ENCODE data around the gene HIPK2. TPM values are rescaled to one million over a fixed set of nuclear protein-coding genes. Genes with fewer than 3 reads are reported as not detected.

Gene HIPK2
- total and polyA plus RNA-seq, 2 experiments from 2014 or later, result 7.3 to 16.9 TPM

GRCh38 chr7:139666501-139666900, 111.3 kb downstream of the HIPK2 start:
- no peak overlapping the region for H3K27ac ChIP-seq (ENCODE audit: low read depth)
- H3K36me3 ChIP-seq (ENCODE audit: insufficient read depth), result no peaks in the 10 kb centered on the region
- H4K20me1 ChIP-seq (replicated peaks; ENCODE audit: insufficient read depth), result no peaks in the 10 kb centered on the region; the same call in 1 of the 2 replicates

More at GRCh38 chr7:139666501-139666900, 111.3 kb downstream of the HIPK2 start:
- Histone ChIP-seq H3K4me3 (no peak overlapping the region), H3K79me2 (replicated peaks; ENCODE audit: insufficient read depth) (no peaks in the 10 kb centered on the region), H3F3A (replicated peaks; ENCODE audit: low read depth) (no peaks in the 10 kb centered on the region), H3K4me2 (no peak overlapping the region), H2AFZ (no peak overlapping the region), H3K27me3 (ENCODE audit: insufficient read depth) (no peaks in the 10 kb centered on the region), H3K9me2 (ENCODE audit: insufficient read depth) (0 out of 2 replicates have a peak, but pooled peaks cover 5% of the 10 kb centered on the region), H3K4me1 (ENCODE audit: insufficient read depth) (peaks cover 4% of the 10 kb centered on the region; the same call in 1 of the 2 replicates)
- DNase-seq (ENCODE audit: low spot score), result no peak
- Mint-ChIP-seq H3K9me3 (peaks cover 2% of the 10 kb centered on the region; the same call in 1 of the 3 replicates), H3K27ac (no peak overlapping the region), H3K4me1 (peaks cover 5% of the 10 kb centered on the region), H3K27me3 (ENCODE audit: insufficient read depth, low read depth, poor library complexity) (peaks cover 10% of the 10 kb centered on the region), H3K4me3 (no peak overlapping the region), H3K36me3 (ENCODE audit: low read depth) (no peaks in the 10 kb centered on the region)
- ATAC-seq, result no peak
- TF ChIP-seq, protein P1, sequence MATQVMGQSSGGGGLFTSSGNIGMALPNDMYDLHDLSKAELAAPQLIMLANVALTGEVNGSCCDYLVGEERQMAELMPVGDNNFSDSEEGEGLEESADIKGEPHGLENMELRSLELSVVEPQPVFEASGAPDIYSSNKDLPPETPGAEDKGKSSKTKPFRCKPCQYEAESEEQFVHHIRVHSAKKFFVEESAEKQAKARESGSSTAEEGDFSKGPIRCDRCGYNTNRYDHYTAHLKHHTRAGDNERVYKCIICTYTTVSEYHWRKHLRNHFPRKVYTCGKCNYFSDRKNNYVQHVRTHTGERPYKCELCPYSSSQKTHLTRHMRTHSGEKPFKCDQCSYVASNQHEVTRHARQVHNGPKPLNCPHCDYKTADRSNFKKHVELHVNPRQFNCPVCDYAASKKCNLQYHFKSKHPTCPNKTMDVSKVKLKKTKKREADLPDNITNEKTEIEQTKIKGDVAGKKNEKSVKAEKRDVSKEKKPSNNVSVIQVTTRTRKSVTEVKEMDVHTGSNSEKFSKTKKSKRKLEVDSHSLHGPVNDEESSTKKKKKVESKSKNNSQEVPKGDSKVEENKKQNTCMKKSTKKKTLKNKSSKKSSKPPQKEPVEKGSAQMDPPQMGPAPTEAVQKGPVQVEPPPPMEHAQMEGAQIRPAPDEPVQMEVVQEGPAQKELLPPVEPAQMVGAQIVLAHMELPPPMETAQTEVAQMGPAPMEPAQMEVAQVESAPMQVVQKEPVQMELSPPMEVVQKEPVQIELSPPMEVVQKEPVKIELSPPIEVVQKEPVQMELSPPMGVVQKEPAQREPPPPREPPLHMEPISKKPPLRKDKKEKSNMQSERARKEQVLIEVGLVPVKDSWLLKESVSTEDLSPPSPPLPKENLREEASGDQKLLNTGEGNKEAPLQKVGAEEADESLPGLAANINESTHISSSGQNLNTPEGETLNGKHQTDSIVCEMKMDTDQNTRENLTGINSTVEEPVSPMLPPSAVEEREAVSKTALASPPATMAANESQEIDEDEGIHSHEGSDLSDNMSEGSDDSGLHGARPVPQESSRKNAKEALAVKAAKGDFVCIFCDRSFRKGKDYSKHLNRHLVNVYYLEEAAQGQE (IDR thresholded peaks at IDR 0.05; ENCODE audit: unreplicated experiment), result no peak
- TF ChIP-seq, protein P2, sequence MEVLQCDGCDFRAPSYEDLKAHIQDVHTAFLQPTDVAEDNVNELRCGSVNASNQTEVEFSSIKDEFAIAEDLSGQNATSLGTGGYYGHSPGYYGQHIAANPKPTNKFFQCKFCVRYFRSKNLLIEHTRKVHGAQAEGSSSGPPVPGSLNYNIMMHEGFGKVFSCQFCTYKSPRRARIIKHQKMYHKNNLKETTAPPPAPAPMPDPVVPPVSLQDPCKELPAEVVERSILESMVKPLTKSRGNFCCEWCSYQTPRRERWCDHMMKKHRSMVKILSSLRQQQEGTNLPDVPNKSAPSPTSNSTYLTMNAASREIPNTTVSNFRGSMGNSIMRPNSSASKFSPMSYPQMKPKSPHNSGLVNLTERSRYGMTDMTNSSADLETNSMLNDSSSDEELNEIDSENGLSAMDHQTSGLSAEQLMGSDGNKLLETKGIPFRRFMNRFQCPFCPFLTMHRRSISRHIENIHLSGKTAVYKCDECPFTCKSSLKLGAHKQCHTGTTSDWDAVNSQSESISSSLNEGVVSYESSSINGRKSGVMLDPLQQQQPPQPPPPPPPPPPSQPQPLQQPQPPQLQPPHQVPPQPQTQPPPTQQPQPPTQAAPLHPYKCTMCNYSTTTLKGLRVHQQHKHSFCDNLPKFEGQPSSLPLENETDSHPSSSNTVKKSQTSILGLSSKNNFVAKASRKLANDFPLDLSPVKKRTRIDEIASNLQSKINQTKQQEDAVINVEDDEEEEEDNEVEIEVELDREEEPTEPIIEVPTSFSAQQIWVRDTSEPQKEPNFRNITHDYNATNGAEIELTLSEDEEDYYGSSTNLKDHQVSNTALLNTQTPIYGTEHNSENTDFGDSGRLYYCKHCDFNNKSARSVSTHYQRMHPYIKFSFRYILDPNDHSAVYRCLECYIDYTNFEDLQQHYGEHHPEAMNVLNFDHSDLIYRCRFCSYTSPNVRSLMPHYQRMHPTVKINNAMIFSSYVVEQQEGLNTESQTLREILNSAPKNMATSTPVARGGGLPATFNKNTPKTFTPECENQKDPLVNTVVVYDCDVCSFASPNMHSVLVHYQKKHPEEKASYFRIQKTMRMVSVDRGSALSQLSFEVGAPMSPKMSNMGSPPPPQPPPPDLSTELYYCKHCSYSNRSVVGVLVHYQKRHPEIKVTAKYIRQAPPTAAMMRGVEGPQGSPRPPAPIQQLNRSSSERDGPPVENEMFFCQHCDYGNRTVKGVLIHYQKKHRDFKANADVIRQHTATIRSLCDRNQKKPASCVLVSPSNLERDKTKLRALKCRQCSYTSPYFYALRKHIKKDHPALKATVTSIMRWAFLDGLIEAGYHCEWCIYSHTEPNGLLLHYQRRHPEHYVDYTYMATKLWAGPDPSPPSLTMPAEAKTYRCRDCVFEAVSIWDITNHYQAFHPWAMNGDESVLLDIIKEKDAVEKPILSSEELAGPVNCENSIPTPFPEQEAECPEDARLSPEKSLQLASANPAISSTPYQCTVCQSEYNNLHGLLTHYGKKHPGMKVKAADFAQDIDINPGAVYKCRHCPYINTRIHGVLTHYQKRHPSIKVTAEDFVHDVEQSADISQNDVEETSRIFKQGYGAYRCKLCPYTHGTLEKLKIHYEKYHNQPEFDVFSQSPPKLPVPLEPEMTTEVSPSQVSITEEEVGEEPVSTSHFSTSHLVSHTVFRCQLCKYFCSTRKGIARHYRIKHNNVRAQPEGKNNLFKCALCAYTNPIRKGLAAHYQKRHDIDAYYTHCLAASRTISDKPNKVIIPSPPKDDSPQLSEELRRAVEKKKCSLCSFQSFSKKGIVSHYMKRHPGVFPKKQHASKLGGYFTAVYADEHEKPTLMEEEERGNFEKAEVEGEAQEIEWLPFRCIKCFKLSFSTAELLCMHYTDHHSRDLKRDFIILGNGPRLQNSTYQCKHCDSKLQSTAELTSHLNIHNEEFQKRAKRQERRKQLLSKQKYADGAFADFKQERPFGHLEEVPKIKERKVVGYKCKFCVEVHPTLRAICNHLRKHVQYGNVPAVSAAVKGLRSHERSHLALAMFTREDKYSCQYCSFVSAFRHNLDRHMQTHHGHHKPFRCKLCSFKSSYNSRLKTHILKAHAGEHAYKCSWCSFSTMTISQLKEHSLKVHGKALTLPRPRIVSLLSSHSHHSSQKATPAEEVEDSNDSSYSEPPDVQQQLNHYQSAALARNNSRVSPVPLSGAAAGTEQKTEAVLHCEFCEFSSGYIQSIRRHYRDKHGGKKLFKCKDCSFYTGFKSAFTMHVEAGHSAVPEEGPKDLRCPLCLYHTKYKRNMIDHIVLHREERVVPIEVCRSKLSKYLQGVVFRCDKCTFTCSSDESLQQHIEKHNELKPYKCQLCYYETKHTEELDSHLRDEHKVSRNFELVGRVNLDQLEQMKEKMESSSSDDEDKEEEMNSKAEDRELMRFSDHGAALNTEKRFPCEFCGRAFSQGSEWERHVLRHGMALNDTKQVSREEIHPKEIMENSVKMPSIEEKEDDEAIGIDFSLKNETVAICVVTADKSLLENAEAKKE (CRISPR knock-in tag; IDR thresholded peaks at IDR 0.05), result no peak
- no peak for TF ChIP-seq ZNF114 (CRISPR knock-in tag; IDR thresholded peaks at IDR 0.05)
- TF ChIP-seq JUNB (IDR thresholded peaks at IDR 0.05; ENCODE audit: unreplicated experiment), result no peak
- TF ChIP-seq POLR2AphosphoS5 (IDR thresholded peaks at IDR 0.05; ENCODE audit: low read depth), result no peak
- TF ChIP-seq STAT1 (IDR thresholded peaks at IDR 0.05; ENCODE audit: unreplicated experiment), result no peak
- TF ChIP-seq, protein P3, sequence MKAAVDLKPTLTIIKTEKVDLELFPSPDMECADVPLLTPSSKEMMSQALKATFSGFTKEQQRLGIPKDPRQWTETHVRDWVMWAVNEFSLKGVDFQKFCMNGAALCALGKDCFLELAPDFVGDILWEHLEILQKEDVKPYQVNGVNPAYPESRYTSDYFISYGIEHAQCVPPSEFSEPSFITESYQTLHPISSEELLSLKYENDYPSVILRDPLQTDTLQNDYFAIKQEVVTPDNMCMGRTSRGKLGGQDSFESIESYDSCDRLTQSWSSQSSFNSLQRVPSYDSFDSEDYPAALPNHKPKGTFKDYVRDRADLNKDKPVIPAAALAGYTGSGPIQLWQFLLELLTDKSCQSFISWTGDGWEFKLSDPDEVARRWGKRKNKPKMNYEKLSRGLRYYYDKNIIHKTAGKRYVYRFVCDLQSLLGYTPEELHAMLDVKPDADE (IDR thresholded peaks at IDR 0.05), result no peak
- no peak for TF ChIP-seq CREB1 (CRISPR knock-in tag; IDR thresholded peaks at IDR 0.05; ENCODE audit: low read depth)

Measured in GM23338 (cell line).